Fibroblast of skin of abdomen (primary cell): ENCODE measurements around the gene ZNF506.
"Not testable (repeated sequence)": the region's sequence is repeated elsewhere in the genome, so short reads cannot be mapped to it uniquely, and the experiment has no call there.

Experiments
- DNase-seq: peaks from one replicate; pipeline ENCODE4 v3.0.0-alpha.2; 2013

Gene ZNF506

GRCh38 chr19:19744641-19745040 lies 76.9 kb downstream of the ZNF506 start:
- no peak for DNase-seq

GRCh38 chr19:19743921-19744320 lies 77.6 kb downstream of the ZNF506 start:
- not testable (repeated sequence) for DNase-seq

- no peak for DNase-seq
These were observed 78.4 kb downstream of the ZNF506 start for GRCh38 chr19:19743176-19743575.

GRCh38 chr19:19742773-19743172 lies 78.8 kb downstream of the ZNF506 start:
- DNase-seq: no peak
